Raji (cell line): ENCODE data around the gene SLC26A8.

Source experiments
- POLR2A ChIP-seq: IDR thresholded peaks from 2 replicates; pipeline ENCODE4 v1.6.1; 2011; ENCODE audit warnings: low read depth, low read length, control low read depth; ENCODE audit not compliant: insufficient read depth

The SLC26A8 gene

DNA sequence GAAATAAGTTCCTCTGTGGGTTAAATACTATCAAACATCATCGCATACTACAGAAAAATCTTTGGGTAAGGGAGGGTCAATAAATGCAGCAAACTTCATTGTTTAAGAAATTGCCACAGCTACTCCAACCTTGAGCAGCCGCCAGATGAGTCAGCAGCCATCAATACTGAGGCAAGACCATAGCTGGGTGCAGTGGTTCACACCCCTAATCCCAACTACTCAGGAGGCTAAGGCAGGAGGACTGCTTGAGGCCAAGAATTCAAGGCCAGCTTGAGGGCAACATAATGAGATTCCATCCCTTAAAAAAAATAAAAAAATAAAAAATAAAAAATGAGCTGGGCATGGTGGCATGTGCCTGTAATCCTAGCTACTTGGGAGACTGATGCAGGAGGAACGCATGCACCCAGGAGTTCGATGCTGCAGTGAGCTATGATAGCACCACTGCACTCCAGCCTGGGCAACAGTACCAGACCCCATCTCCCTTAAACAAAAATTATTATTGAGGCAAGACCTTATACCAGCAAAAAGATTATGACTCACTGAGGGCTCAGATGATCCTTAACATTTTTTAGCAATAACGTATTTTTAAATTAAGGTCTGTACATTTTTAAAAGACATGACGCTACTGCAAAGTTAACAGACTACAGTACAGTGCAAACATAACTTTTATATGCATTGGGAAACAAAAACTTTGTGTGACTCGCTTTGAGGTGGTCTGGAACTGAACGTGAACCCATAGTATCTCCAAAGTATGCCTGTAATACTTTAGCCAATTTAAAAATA lies 112.4 kb downstream of the SLC26A8 start:
- TF ChIP-seq POLR2A = no peak

DNA sequence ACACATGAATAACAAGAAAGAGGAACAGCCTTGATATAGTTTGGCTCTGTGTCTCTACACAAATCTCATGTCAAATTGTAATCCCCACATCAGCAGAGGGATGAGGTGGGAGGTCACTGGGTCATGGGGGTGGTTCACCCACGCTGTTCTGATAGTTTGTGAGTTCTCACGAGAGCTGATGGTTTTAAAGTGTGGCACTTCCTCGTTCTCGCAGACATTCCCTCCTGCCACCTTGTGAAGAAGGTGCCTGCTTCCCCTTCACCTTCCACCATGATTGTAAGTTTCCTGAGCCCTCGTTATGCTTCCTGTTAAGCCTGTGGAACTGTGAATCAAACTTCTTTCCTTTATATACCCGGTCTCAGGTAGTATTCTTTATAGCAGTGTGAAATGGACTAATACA lies 116.7 kb downstream of the SLC26A8 start:
- TF ChIP-seq POLR2A = no peak

DNA sequence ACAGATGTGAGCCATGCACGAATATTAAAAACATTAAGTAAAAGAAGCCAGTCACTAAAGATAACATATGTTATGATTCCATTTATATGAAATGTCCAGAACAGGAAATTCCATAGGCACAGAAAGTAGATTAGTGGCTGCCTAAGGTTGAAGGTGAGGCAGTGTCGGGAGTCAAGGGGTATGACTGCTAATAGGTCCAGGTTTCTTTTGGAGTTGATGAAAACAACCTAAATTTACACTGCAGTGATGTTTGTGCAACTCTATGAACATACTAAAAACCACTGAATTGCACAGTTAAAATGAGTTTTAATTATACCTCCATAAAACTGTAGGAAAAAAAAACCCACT lies 118.0 kb downstream of the SLC26A8 start:
- TF ChIP-seq POLR2A = no peak

DNA sequence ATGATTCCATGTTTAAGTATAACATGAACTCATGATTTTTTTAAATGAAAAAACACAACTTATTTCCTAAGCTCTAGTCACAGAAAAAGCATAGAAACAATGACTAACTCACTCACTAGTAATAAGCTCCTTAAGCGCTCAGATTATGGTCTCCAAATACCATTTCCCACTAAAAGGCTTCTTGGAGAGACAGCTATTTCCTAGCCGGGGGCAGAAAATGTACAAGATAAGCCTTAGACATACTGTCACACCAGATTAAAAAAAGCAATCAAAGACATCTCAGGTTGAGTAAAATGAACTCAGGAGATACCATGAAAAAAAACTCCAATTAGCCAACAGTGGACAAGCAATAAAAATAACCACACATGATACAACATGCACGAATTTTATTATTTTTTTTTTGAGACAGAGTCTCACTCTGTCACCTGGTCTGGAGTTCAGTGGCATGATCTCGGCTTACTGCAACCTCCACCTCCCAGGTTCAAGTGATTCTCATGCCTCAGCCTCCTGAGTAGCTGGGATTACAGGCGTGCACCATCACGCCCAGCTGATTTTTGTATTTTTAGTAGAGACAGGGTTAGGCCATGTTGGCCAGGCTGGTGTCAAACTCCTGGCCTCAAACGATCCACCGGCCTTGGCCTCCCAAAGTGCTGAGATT lies 118.5 kb downstream of the SLC26A8 start:
- TF ChIP-seq POLR2A = no peak

DNA sequence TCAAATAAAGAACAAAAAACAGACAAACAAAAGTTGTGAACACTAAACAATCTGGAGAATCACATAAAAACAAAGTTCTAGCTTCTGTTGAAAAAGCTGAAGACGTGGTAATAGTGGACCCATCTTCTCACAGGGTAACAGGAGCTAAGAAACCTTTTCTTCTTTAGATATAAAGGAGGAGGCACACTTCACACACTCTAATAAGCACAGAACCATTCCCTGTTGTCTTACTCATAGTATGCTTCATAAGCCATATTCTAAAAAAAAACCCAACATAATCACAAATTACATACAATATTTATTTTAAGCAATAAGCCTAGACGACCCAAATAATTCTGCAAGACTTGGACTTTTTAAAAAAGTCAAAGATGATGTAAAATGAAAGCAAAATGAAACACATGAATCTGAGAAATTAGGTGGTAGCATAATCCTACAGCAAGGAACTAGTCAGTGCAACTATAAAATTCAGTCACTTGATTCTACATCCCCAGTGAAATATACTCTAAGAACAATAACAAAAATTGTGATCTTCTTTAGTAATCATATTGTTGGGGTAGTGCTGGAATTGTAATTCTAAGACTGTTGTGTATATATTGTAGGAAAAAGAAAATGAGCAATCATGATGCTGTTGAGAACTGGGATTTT lies 119.2 kb downstream of the SLC26A8 start:
- TF ChIP-seq POLR2A = no peak

DNA sequence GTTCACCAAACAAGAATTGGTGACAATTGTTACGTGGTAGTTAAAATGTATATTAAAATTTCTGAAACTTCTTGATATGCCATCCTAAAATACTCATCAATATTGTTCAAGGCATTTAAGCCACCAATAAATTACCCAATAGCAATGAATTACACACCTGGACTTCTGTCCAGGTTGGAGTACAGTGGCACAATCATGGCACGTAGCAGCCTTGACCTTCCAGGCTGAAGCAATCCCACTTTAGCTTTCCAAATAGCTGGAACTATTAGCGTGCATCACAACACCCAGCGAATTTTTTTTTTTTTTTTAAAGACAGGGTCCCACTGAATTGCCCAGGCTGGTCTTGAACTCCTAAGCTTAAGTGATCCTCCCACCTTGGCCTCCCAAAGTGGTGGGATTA lies 120.8 kb downstream of the SLC26A8 start:
- TF ChIP-seq POLR2A = no peak

DNA sequence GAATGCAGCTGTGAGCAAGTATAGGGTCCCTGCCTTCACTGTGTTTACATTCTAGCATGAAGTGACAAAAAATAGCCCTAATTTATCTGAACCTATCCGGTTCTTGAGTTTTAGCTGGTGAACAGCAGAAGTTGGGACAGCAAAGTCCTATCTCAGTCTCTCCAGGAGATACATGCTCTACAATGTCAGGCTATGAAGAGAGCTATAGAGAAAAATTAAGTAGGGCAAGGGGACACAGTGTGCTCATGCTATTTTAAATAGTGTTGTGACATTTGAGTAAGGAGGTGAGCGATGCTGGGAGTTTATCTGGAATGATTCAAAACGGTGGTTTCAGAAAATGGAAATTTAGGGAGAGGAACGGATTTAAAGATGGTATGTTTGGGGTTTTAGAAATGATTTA lies 124.0 kb downstream of the SLC26A8 start:
- no peak for TF ChIP-seq POLR2A

DNA sequence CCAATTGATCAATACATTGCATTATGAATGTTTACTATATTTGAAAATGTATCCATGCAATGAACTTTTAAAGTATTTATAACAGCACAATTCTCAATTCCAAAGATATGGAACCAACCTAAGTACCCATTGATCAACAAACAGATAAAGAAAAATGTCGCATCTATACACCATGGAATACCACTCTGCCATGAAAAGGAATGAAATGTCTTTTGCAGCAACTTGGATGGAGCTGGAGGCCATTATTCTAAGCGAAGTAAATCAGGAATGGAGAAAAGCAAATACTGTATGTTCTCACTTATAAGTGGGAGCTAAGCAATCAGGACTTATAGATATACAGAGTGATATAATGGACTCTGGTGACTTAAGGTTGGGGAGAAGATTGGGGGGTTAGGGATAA lies 126.4 kb downstream of the SLC26A8 start:
- no peak for TF ChIP-seq POLR2A

DNA sequence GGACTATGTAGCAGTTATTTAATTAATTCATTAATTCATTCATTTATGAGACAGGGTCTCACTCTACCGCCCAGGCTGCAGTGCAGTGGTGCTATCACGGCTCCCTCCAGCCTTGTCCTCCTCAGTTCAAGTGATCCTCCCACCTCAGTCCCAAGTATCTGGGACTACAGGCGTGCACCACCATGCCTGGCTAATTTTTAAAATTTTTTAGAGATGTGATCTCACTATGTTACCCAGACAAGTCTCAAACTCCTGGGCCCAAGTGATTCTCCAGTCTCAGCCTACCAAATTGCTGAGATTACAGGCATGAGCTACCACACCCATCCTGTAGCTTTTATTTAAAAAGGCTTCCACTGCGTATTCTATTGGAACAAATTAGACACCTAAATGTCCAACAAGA lies 127.0 kb downstream of the SLC26A8 start:
- no peak for TF ChIP-seq POLR2A

DNA sequence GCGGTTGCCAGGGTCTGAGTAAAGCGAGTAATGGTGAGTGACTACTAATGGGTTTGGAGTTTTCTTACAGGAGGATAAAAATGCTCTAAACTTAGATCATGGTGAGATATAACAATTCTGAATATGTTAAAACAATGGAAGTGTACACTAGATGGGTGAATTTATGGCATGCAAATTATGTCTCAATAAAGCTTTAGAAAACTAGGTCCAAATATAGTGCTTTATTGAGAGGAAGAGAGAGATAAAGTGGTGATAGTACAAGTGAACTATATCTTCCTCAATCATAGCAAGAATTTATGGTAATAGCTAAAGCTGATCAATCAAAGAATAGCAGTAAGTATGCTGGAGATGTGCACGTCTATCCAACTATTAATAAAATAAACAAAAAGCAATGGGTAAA lies 127.4 kb downstream of the SLC26A8 start:
- TF ChIP-seq POLR2A = no peak

DNA sequence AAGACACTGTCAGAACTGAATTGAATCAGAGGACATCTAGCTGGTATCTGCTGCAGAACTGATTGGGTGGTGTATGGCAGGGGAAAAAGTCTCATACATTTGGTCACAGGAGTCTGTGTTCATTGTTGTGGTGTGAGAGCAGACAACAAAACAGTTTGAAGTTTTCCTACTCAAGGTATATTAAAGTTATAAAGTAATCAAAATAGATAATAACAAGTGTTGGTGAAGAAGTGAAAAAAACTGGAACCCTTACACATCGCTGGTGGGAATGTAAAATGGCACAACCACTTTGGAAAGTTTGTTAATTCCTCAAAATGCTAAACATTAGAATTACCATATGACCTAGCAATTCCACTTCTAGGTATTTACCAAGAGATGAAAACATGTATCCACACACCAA lies 128.2 kb downstream of the SLC26A8 start:
- TF ChIP-seq POLR2A = no peak

DNA sequence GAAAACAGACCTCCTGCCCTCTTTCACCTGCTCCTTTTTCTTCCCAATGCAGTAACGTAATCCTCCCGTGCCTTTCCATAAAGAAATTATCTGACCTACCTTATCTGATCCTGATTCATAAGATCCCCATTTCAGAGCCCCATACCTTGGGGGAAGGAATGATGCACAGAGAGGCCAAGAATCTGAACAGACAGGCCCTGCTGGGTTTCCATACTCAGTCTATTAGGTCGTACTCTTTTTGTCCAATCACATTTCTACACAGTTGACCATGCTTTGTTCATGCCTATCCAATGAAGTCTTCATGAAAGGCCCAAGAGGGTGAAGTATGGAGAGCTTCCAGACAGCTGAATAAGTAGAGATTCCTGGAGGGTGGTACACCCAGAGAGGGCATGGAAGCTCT lies 128.9 kb downstream of the SLC26A8 start:
- no peak for TF ChIP-seq POLR2A

DNA sequence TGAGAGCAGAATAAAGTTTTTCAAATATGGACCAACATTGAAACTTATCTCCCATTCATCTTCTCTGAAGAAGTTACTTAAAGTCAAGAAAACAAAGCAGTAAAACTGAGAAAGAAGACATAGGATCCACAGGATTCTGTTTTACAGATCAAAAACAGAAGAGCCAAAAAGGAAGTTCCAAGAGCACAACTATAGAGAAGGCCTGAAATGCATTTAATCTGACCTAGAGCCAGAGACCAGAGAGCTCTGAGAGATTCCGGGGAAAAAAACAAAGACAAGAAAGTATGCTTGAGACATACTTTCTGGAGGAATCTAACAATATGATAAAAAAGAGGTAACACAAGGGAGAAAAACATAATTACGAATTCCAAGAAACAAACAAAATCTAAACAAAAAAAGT lies 129.7 kb downstream of the SLC26A8 start:
- TF ChIP-seq POLR2A = no peak
